ENCODE results near the gene KTN1.

The KTN1 gene

GRCh38 chr14:55733599-55733998, 153.6 kb downstream of the KTN1 start:
- H3K4me3 ChIP-seq (ENCODE audit: low read depth, low read length), result no peak overlapping the region
- no peak for DNase-seq (ENCODE audit: low read depth)
- no peak for TF ChIP-seq CTCF (IDR thresholded peaks at IDR 0.05; ENCODE audit: insufficient read depth, low read depth, low read length, missing control alignments)

All from GM12865 (cell line).